Right lobe of liver (tissue), 4 donors: Measurements from ENCODE around the gene RXYLT1.

Source experiments
- POLR2A ChIP-seq: fragments of 450-650 bp; IDR thresholded peaks from one replicate; pipeline ENCODE4 v1.6.1; 2017; ENCODE audit warnings: antibody characterized with exemption, mild to moderate bottlenecking
- TF ChIP-seq, protein P1 (sequence below), 4 donors: fragments of 200-600 bp in 3 of 4; fragments of 450-650 bp in 1 of 4; IDR thresholded peaks; one replicate each; pipeline versions ENCODE4 v1.5.1 to v1.8.0; 2016 to 2022; ENCODE audit warnings: antibody characterized with exemption in 4 of 4, mild to moderate bottlenecking in 2 of 4
- donor health status: DM: no; HTN: no; CAD: no.
- donor health status: DM: no; HTN: no; CAD: no.
- donor health status: DM: no; HTN: yes; CAD: no.

DNA sequence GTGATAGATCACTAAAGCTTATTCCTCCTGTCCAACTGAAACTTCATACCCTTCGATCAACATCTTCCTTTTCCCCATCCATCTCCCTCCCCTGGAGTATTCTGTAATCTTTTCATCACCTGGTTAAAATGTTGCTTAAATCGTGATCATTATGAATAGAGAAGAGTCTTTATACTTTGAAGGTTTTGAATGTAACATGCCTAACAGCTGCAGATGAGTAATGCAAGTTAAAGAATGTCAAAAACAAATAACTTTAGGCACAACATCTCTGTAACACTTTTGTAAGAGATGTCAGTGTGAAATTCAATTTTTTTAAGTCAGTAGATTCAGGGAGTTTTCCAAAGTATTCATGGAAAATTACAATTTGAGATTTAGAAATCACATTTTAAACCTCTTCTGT, 25.0 kb downstream of the RXYLT1 start:
- TF ChIP-seq, protein P1, sequence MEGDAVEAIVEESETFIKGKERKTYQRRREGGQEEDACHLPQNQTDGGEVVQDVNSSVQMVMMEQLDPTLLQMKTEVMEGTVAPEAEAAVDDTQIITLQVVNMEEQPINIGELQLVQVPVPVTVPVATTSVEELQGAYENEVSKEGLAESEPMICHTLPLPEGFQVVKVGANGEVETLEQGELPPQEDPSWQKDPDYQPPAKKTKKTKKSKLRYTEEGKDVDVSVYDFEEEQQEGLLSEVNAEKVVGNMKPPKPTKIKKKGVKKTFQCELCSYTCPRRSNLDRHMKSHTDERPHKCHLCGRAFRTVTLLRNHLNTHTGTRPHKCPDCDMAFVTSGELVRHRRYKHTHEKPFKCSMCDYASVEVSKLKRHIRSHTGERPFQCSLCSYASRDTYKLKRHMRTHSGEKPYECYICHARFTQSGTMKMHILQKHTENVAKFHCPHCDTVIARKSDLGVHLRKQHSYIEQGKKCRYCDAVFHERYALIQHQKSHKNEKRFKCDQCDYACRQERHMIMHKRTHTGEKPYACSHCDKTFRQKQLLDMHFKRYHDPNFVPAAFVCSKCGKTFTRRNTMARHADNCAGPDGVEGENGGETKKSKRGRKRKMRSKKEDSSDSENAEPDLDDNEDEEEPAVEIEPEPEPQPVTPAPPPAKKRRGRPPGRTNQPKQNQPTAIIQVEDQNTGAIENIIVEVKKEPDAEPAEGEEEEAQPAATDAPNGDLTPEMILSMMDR (IDR thresholded peaks at IDR 0.05) = no peak
- TF ChIP-seq POLR2A = no peak
